HG02840 (cell line): ENCODE measurements around the gene WDR41.

Experiments
- ATAC-seq: cut with Tn5 transposase; IDR thresholded peaks from one replicate; pipeline ENCODE4 v1.9.1; 2021; ENCODE audit warnings: mild to moderate bottlenecking, moderate library complexity, moderate number of reproducible peaks; ENCODE audit not compliant: unreplicated experiment, low FRiP score

Gene WDR41

DNA sequence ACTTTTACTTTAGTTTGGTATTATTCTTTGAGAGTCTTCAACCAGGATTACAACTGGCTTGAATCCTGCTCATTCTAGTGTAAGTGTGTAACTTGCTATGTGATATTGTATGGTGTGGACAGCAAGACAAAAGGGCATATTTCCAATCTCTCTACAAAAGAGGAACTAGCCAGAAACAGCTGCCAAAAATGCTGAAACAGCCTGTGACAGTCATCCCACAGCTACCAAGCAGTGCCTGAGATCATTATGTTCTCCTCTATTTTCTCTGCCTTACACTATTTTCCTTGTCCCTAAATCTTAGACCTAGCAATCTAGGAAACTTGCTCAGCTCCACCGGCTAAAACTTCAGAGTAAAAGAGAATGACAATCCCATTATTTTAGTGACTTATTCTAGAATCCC, 42.8 kb downstream of the WDR41 start:
- ATAC-seq: no peak

DNA sequence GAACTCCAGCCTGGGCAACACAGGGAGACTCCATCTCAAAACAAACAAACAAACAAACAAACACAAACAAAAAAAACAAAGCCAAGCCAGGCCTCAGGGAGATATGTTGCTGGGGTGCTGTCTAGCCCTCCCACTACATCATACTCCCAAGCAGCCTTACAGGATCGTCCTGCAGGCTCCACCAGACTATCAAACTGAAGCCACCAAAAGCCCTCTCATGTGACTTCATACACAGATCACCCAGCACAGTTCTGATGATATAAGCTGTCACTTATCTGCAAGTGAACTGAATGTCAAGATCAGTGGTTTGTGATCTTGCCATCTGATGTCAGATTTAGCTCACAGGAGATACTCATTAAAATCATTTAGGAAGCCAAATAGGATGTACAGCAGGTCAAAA, 43.3 kb downstream of the WDR41 start:
- ATAC-seq: no peak

DNA sequence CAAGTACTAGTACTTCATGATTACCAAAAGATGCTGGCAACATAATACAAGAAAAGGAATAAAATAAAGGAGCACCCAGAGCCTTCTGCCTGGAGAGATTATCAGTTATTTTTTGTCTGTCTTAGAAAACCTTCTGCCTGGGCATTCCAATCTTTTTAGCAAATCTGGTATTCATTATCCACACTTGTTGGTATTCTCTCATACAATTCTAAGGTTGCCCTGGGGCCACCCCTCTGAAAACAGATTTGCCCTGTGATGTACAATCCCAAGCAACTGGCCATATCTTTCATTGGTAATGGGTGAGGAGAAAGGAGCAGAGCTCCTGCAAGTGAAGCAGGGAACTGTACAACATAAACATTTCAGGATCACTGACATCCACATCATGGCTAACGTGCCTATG, 47.8 kb downstream of the WDR41 start:
- ATAC-seq: no peak

DNA sequence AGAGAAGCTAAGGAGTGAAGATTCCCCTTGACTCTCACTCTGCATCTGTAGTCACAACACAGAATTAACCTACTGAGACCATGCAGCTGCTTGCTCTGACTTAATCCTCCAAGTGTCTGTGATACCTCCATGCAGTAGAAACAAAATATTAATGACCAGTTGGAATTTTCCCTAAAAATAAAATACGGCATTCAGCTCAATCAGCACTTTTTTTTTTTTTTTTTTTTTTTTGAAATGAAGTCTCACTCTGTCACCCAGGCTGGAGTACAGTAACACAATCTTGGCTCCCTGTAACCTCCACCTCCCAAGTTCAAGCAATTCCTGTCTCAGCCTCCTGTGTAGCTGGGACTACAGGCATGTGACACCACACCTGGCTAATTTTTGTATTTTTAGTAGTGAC, 48.4 kb downstream of the WDR41 start:
- no peak for ATAC-seq

DNA sequence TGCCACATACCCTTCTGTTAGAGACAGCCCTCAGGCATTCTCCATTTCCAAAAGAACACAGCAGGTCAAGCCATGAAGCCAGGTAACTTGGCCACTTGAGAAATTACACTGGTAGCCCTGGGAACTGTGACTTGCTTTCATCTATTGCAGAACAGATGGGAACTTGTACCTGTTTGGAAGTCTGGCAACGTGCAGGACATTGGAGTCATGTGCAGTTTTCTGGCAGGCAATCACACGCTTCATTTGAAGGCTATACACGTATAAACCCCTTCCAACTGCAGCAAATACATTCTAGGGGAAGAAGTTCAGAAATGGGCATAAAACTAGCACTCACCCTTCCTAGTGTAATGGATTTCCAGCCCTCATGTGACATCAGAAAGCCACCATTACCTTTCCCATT, 54.0 kb downstream of the WDR41 start:
- no peak for ATAC-seq

DNA sequence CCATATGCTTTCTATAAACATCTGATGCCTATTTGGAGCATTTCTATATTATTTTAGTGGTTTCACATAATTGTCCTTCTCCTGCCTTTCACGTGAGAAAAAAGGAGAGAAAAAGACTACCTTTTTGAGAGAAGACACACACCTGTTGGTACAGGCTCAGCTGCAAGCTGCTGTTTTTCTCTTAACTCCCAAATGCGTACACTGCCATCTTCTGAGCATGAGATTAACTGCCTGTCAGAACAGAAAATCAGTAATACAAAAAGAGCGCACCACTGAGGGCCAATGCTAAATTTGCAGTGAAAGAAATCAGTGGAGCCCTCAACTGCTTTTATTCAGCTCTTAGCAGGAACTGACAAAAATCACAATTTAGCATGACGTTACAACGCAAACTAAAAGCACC, 54.9 kb downstream of the WDR41 start:
- no peak for ATAC-seq

DNA sequence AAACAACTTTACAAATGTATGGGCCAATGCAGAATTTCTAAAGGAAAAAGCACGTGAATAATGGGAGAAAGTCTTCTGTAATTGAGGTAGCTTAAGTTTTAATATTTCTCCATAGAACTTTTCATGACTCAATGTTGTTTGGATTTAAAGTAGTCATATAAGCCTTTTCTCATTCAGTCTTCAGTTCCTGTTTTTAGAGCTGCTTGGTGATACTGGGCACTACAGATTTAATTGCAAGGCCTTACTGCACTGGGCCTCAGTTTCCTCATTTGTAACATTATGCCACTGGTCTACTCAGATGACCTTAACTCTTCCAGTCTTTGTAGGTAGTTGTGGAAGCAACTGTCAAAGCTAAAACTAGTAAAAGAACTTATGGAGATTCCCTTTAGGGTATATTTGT, 60.4 kb downstream of the WDR41 start:
- no peak for ATAC-seq

DNA sequence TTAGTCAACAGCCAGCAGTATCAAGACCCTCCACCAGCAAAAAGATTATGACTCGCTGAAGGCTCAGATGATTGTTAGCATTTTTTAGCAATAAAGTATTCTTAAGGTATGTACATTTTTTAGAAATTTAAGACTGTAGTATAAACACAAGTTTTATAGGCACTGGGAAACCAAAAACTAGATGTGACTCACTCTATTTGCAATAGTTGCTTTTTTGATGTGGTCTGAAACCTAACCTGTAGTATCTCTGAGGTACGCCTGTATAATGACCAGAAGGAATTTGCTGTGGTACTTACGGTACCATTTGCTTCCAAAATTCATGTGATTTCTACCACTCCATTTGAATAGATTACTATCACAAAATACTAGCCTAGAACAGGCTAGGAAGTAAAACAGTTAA, 60.8 kb downstream of the WDR41 start:
- ATAC-seq: no peak

DNA sequence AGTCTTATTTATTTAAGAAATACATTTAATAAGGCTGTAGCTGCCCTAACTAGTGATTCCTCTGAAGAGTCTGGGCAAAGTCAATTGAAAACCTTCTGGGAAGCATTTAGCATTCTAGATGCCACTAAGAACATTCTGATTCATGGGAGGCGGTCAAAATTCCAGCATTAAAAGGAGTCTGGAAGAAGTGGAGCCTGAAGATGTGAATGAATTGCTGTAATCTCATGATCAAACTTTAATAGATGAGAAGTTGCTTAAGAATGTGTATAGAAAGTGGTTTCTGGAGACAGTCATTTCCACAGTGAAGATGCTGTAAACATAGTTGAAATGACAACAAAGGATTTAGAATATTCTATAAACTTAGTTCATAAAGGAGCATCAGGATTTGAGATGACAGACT, 61.4 kb downstream of the WDR41 start:
- ATAC-seq: no peak

DNA sequence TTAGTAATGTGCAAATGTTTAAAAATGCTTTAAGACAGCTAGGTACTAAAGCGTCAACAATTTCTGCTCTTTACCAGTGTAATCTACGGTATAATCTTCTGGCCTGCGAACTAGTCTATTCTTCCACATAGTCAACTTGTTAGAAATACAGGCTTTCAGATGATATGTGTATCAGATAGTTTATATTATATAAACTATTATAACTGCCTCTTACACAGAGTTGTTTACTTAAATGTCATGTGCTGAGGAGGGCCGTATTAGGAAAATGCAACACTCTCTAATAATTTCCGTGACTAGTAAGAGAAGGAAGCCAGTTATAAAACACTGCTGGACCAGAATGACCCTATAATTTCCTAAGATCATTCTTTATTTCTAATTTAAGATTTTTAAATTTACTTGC, 63.6 kb downstream of the WDR41 start:
- no peak for ATAC-seq

DNA sequence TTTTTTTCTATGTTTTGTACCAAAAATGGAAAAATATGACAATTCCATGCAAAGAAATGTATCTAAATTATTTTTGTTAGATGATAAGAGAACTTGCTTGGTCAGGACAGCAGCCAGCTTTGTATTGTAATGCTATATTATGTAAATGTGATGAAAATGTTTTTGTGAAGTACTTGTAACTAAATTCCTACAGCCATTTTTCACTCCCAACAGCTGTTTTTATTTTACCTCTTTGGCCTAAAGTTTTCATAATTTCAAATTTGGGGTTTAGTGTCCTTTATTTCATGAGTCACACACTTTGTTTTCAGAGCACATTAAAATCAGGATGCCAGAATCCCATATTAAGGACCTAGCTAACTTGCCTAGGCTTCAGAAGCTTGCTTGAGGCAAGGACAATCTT, 64.1 kb downstream of the WDR41 start:
- no peak for ATAC-seq

DNA sequence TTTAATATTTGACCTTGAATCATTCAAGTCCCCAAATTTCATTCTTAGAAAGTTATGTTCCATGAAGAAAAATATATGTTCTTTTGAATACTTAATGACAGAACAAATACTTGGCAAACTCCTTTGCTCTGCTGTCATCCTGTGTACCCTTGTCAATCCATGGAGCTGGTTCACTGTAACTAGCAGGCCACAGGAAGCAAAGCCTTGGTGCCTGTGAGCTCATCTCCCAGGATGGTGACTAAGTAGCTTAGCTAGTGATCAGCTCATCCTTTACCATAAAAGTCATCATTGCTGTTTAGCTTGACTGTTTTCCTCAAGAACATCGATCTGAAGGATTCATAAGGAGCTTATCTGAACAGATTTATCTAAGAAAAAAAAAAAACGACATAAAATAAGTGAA, 65.4 kb downstream of the WDR41 start:
- no peak for ATAC-seq

DNA sequence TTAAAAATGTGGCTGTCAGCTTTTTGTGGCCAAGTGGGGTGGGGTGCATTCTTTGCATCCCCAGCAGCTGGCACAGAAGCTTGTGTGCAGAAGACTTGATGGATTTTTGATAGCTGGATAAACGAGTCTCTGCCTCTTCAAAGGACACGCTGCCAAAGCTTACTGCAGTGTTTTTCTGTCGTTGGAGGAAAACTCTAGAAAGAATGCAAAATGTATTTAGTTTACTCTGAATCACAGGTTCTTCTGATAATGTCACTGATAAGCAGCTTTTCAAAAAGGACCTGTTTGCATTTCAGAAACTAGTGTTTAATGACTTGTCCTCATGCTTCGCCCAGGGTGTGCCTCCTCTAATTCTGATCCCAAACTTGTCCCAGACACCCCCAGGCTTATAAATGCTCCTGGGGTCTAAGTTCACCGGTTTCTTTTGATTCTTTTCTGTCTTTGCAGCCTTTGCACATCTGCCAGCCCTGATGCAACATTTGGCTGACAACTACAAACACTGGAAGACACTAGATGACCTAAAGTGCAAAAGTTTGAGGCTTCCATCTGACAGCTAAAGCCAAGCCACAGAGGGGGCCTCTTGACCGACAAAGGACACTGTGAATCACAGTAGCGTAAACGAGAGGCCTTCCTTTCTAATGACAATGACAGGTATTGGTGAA, 66.0 kb downstream of the WDR41 start:
- no peak for ATAC-seq

DNA sequence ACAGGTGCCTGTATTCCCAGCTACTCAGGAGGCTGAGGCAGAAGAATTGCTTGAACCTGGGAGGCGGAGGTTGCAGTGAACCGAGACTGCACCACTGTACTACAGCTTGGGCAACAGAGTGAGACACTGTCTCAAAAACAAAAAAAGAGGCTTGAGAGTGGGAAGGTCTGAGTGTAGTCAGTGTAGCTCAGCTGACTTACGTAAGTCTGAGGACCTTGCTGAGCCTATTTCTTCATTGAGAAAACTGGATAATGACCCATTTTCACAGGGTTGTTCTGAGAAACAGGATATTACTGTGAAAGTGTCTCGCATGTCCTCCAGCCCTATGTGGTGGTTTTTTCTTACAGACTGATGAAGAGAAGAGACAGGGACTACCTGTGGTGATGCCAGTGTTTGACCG, 66.7 kb downstream of the WDR41 start:
- no peak for ATAC-seq

DNA sequence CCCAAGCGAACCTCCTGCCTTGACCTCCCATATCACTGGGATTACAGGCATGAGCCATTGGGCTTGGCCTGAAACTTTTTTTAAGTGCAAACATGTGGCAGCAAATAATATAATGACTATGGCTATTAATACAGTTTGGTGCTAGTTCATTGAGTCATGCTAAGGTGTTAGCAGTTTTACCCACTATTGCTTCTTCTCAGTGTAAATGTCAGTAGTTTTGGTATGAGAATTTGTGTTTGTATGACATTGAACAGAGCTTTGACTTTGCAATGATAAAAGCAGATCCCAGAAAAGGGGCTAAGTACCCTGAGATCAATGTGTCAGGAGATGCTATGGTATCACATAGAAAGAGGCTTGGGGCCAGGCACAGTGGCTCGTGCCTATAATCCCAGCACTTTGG, 67.2 kb downstream of the WDR41 start:
- no peak for ATAC-seq

DNA sequence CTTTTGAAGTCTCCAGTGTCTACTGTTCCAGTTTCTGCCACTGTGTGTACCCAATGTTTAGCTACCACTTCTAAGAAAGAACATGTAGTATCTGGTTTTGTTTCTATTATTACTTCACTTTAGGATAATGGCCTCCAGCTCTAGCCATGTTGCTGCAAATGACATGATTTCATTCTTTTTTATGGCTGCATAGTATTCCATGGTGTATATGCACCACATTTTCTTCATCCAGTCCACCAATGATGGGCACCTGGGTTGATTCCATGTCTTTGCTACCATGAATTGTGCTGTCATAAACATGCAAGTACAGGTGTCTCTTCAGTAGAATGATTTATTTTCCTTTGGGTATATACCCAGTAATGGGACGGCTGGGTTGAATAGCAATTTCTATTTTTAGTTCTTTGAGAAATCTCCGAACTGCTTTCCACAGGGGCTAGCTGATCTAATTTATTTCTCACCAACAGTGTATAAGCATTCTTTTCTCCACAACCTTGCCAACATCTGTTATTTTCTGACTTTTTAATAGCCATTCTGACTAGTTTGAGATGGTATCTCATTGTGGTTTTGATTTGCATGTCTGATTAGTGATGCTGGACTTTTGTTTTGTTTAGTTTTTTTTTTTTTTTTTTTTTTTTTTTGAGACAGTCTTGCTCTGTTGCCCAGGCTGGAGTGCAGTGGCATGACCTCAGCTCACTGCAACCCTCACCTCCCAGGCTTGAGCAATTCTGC, 68.9 kb downstream of the WDR41 start:
- no peak for ATAC-seq

DNA sequence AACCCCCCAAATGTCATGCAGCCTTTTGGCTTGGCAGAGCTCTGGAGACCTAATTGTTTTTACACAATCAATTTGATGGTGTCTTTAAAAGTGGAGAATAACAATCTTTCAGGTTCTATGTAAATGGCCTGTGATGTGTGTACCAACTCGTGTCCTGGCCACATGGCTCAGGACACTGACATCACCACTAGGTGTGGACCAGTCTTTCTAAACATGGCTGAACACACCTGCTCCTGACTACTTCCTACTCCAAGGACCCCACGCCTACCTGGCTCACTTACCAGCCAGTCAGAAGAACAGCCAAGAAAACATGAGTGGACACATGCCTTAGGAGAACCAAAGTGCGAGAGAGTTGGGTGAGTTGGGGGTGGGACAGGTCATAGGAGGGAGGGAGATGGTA, 71.2 kb downstream of the WDR41 start:
- no peak for ATAC-seq

DNA sequence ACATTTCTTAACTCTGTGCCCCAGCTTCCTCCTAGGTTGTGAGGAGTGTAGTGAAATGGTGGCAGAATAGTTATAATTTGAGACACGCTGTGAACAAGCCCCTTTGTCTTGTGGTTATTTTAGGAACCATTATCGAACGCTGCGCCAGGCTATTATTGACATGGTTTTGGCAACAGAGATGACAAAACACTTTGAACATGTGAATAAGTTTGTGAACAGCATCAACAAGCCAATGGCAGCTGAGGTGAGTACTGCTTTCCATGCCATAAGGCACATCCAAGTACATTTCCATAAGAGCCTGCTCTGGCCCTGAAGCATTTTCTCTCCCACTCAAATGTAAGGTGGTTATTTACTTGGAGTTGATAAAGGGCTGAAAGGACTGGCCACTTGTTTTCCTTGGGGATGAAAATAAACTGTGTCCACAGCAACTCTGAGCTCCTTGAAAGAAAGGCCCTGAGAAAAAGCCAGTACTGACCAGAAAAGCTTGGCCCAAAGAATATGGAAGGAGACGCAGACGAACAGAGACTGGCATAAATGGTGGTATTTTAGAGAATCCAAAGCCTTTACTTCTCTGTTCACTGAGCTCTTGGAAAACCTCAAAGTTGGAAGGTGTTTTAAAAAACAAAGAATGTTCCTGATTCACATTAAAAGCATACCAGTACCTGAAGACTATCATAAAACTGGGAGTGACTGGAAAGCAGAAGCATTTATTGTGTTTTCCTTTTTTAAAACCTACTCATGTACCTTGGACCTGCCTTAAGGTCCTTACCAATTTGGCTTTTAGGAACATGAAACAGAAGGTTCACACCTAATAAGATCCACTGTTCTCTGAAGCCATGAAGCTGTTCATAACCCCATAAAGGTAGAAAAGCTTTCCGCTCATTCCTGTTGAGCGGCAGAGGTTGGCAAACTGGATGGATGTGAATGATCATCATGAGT, 72.2 kb downstream of the WDR41 start:
- ATAC-seq: no peak

DNA sequence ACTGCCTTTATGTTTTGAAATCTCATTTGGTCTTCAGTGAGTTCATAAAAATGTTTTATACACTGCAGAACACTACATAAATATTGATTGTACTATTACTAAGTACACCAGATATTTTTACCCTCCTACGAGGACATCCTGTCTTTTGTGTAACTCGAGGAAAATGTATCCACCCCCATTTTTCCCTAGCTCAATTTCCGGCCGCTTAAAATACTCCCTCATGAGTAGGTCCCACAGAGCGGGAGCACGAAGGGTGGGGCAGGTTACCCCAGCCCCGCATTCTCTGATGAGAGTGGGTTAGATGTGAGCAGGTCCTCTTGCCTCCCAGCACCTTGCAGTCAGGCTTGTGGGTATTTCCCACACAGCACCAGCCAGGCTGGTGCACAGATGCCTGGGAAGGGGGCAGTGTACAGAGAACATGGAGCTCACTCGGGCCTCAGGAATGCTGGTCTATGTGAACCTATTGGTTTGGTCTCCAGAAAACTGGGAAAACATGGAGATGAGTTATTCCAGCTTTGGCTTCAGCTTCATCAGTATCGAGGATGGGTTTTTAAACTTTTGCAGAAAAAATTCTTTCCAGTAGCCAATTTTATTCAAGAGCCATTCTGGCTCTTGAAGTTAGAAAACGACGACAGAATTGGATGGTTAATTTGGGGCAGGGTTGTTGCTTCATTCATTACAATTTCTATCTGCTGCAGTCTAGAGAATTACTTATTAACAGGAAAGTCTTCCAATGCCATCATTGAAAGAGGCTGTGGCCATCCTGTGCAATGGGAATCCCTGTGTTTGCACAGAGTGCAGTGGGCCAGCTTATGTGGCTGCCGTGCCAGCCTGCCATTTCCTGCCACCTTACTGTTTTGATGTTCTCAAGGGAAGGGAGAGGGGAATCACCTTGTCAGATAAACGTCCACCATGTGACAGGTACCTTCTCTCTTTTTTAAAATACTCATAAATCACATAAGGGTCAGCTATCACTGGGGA, 73.2 kb downstream of the WDR41 start:
- ATAC-seq: no peak

DNA sequence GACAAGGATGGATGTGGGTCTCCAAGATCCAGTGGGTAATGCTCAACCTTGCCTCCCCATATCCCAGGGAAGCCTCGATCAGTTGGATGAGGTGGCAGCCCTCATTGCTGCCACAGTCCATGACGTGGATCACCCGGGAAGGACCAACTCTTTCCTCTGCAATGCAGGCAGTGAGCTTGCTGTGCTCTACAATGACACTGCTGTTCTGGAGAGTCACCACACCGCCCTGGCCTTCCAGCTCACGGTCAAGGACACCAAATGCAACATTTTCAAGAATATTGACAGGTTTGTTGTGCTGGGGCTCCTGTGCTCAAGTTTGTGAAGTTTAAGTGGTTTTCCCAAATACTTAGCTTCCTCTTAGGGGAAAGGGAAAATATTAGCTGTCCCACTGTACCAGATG, 74.0 kb downstream of the WDR41 start:
- ATAC-seq: no peak
